GM18867 (cell line): ENCODE results near the gene PARP14.
"Not testable (repeated sequence)": the region's sequence is repeated elsewhere in the genome, so short reads cannot be mapped to it uniquely, and the experiment has no call there.

Experiments
- ATAC-seq: cut with Tn5 transposase; IDR thresholded peaks from one replicate; pipeline ENCODE4 v1.9.1; 2021; ENCODE audit warnings: mild to moderate bottlenecking, moderate library complexity; ENCODE audit not compliant: unreplicated experiment

PARP14 gene

DNA sequence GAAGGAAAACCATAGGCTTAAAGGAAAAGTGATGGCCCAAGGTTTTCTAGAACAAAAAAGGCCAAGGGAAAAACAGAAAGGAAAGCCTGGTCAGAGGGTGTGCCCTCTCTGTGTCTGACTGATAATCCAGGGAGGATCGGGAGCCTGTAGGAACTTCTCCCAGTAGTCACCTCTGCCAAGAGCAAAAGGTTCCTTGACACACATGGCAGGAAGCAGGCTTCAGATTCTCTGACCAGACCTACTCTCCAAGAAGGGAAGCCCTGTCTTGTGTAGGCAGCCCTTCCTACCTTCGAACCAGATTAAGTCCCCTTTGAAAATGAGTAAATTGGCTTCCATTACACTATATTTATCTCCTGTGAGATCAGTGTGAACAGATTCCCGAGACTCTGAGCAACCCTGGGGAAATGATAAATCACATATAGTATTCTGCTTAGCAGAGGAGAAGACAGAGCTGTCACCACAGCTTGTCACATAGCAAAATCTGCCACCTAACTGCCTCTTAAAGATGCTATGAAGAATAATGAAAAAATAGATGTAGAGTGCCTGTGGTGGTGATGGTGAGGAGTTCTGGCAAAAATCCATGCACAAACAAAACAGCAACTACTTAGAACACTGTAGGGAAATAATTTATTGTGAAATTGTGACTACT lies 38.8 kb downstream of the PARP14 start:
- ATAC-seq, result no peak

DNA sequence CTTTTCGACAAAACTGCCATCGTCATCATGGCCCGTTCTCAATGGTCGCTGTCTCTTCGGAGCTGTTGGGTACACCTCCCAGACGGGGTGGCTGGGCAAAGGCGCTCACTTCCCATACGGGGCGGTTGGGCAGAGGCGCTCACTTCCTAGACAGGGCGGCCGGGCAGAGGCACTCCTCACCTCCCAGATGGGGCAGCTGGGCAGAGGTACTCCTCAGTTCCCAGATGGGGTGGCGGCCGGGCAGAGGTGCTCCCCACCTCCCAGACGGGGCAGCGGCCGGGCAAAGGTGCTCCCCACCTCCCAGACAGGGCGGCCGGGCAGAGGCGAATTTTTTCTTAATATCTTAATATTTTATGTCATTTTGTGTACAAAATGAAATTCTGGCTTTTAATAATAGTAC lies 44.5 kb downstream of the PARP14 start:
- no peak for ATAC-seq

DNA sequence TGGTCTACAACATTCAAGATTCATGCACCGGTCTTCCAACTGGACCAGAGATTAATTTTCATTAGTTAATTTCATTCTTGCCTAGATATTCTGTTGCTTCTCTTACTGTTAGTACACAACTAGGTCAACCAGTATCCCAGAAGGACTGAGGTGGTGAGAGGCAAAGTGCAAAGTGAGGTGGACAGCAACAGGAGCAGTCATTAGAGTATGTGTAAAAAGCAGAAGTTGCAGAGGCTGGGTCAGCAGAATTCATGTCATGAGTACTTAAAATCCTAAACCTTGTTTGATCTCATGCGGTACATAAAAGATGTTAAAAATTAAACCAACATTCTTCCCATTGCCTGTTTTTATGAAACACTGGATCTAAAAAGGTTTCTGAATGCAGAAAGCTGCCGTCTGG lies 46.7 kb downstream of the PARP14 start:
- no peak for ATAC-seq

DNA sequence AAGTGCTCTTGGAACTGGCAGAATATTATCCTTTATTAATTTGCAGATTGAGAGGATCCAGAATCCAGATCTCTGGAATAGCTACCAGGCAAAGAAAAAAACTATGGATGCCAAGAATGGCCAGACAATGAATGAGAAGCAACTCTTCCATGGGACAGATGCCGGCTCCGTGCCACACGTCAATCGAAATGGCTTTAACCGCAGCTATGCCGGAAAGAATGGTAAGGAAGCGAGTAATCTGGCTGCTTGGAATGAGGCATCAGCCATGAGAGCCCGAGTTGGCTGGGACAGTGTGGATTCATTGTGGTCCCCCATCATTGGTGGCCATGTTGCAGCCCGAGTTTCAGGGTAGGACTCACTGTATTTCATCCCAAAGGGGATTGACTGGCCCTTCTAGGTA lies 47.1 kb downstream of the PARP14 start:
- no peak for ATAC-seq

DNA sequence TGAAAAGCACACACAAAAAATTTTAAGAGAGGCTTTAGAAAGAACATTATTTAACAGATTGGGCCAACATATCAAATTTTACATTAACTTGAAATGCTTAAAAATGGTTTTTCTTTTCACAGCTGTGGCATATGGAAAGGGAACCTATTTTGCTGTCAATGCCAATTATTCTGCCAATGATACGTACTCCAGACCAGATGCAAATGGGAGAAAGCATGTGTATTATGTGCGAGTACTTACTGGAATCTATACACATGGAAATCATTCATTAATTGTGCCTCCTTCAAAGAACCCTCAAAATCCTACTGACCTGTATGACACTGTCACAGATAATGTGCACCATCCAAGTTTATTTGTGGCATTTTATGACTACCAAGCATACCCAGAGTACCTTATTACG lies 47.5 kb downstream of the PARP14 start:
- no peak for ATAC-seq

DNA sequence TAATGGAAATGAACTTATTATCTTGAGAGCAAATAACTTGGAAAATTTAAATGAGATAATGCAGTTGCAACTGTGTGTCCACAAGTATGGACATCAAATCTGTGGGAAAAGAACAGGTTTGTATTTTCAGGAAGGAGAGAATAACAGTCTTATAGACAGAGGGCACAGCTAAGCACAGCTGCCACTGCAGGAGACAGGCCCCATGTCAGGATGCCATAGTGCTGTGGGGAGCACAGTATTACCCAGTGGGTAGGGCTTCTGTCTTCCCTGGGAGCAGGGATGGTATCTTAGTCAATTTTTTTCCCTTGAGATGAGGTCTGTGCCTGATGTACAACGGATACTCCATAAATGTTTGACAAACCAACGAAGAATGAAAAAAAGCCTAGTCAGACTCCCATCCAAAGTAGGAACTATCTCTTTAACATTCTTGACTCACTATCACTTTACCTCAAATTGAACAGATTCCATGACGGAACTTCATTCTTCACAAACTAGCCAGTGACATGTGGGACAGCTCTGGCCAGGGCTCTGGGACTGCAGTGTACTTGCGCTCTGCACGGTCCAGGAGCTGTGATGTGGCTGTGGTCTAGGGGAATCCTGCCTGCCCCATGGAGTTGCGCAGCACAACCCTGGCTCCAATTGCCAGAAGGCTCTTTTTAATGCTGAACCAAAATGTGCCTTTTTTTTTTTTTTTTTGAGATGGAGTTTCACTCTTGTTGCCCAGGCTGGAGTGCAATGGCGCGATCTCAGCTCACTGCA lies 48.3 kb downstream of the PARP14 start:
- no peak for ATAC-seq

DNA sequence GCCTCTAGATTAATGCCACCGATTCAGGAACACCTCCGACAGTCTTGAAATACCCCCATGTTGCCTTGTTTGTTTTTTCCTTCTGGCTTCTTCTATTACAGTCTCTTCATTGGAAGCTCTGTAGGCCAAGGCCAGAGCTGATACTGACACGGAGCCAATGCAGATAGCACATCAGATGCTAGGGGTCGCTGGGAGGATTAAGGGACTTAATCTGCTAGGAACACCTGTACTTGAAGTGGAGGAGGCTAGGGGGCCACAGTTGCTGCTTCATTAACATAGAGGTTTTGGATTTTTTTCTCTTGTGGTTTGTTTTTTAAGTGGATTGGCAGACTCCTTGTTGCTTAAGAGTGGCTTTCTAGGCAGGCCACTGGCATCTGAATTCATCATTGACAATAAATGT lies 49.6 kb downstream of the PARP14 start:
- ATAC-seq, result no peak

DNA sequence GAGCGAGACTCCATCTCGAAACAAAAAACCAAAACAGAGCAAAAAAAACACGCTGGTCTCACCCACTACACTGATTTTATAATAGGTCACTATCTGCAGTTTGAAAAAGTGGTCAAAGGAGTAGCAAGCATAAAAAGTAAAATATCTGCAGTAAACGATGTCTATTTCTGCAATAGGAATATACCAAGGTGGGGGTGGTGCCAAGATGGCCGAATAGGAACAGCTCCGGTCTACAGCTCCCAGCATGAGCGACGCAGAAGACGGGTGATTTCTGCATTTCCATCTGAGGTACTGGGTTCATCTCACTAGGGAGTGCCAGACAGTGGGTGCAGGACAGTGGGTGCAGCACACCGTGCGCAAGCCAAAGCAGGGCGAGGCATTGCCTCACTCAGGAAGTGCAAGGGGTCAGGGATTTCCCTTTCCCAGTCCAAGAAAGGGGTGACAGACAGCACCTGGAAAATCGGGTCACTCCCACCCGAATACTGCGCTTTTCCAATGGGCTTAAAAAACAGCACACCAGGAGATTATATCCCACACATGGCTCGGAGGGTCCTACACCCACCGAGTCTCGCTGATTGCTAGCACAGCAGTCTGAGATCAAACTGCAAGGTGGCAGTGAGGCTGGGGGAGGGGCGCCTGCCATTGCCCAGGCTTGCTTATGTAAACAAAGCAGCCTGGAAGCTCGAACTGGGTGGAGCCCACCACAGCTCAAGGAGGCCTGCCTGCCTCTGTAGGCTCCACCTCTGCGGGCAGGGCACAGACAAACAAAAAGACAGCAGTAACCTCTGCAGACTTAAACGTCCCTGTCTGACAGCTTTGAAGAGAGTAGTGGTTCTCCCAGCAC lies 52.3 kb downstream of the PARP14 start:
- not testable (repeated sequence) for ATAC-seq

DNA sequence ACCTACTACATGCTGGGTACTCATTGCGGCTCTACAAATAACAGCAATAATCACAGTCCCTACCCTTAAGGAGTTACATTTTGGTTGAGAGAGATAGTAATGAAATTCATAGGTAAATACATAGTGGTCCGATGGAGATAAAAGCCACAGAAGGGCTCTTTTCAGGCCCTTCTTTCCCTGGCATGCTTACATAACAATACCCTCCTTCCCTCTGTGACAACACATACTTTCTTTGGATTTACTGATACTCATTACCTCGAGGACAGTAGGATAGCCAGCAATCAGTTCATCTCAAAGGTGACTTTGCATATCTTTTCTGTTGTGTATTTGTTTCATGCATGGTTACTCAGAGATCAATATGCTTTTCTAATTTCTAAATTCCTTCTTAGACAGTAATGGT lies 58.5 kb downstream of the PARP14 start:
- ATAC-seq, result no peak

DNA sequence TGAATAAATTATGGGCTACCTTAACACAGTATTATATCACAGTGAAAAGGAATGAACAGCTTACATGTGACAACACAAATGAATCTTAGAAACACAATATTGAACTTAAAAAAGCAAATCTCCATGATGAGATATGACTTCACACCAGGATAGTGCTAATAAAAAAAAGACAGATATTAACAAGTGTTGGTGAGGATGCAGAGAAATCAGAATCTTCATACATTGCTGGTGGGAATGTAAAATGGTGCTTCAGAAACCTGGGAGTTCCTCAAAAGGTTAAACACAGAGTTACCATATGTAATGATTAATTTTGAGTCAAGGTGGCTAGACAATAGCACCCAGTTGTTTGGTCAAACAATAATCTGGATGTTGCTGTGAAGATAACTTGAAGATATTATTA lies 61.6 kb downstream of the PARP14 start:
- no peak for ATAC-seq

DNA sequence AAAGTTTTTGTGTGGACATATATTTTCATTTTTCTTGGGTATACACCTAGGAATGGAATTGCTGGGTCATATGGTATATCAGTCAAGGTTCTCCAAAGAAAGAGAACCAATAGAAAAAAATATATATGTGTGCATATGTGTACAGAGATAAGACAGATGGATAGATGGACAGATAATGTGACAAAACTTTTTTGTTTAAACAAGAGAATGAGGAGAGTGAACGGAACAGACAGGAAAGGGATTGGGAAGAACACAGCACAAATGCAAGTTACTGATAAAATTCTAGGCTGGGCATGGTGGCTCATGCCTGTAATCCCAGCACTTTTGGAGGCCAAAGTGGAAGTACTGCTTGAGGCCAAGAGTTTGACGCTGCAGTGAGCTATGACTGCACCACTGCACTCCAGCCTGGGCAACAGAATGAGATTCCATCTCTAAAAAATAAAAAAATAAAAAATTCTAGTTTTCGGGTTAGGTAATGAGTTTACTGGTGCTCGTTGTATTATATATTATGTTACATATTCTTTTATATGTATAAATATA lies 63.0 kb downstream of the PARP14 start:
- no peak for ATAC-seq

DNA sequence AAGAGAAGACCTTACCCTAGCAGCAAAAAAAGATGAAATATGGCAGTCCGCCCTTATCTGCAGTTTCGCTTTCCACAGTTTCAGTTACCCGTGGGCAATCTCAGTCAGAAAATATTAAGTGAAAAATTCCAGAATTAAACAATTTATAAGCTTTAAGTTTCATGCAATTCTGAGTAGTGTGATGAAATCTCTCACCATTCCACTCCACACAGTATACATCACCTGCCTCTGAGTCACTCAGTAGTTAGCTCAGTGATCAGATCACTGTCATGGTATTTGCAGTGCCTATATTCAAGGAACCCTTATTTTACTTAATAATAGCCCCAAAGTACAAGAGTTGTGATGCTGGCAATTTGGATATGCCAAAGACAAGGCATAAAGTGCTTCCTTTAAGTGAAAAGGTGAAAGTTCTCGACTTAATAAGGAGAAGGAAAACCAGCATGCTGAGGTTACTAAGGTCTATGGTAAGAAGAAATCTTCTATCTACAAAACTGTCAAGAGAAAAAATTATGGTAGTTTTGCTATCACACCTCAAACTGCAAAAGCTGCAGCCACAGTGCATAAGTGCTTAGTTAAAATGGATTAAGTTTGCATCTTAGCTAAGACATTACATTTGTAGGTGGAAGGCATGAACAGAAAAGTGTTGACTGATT lies 64.9 kb downstream of the PARP14 start:
- ATAC-seq, result no peak

DNA sequence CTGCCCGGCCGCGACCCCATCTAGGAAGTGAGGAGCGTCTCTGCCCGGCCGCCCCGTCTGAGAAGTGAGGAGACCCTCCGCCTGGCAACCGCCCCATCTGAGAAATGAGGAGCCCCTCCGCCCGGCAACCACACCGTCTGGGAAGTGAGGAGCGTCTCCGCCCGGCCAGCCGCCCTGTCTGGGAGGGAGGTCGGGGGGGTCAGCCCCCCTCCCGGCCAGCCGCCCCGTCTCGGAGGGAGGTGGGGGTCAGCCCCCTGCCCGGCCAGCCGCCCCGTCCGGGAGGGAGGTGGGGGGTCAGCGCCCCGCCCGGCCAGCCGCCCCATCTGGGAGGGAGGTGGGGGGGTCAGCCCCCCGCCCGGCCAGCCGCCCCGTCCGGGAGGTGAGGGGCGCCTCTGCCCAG lies 66.7 kb downstream of the PARP14 start:
- not testable (repeated sequence) for ATAC-seq

DNA sequence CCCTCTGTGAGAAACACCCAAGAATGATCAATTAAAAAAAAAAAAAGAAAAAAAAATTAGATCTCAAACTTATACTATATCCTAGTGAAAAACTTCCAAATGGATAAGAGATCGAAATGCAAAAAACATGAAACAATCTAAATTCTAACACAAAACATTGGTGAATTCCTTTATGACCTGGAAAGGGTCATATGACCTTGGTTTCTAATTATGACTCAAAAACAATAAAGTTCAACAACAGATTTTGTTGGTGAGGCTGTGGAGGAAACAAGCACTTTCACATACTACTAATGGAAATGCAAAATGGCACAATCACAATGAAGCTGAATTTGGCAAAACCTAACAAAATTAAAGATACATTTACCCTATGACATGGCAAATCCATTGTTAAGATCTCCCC lies 67.7 kb downstream of the PARP14 start:
- ATAC-seq, result no peak

DNA sequence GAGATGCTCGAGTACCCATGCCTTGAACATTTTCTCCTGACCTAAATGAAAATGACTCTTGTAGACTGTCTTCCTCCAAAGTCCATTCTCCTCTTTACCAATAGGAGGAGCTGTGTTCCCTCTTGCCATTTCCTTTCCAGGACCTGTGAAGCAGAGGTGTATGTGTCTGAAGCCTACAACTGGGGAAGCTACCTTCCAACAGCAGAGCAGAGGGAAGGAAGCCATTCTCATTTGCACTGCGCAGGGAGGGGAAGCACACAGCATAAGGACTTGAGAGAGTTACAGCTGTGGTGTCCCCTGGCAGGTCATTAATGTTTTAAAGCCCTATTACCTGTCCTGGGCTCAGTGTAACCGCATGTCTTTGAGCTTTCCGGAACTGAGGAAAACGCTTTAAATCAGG lies 74.3 kb downstream of the PARP14 start:
- ATAC-seq, result peak; percentile 60

DNA sequence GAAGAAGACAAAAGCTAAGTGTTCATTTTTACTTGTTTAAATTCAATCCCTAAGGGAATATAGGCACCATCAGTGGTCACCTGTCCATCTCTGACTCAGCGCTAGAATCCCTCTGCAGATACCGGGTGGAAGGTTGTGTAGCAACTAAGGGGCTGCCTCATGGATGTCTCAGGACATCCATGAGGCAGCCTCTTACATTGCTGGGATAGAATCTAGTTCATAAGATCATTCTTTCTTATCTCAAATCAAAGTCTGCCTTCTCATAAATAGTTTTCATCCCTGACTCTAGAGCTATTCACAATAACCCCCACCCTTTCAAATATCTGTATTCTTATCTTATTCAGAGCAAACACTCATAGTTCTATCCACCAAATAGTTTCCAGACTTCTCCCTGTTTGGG lies 74.9 kb downstream of the PARP14 start:
- no peak for ATAC-seq

DNA sequence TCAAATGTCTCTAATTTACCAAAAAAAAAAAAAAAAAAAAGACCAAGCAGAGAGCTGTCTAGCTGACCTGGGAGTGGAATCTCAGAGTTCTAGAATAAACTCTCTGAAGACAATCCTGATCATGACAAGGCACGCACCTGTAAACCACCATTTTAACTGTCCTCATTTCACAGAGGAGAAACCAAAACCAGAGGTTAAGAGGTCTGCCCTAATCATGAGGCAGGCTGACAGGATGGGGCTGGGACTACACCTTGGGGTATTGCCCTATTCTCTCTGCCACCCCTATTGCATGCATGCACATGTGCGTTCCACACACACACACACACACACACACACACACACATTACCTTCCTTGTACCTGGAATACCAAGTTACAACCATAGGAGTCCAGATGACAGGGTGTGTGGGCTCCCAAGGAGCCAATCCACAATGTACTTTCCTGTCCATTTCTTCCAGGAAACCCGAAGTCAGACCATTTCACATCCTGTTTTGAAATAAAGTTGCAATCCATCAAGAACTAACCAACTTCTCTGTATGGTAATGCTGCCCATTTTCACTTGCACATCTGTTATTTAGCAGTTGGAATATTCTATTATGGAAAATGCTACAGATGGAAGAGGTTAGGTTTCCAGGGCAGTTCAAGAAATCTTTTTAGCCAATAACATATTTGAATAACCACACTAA lies 78.4 kb downstream of the PARP14 start:
- no peak for ATAC-seq

DNA sequence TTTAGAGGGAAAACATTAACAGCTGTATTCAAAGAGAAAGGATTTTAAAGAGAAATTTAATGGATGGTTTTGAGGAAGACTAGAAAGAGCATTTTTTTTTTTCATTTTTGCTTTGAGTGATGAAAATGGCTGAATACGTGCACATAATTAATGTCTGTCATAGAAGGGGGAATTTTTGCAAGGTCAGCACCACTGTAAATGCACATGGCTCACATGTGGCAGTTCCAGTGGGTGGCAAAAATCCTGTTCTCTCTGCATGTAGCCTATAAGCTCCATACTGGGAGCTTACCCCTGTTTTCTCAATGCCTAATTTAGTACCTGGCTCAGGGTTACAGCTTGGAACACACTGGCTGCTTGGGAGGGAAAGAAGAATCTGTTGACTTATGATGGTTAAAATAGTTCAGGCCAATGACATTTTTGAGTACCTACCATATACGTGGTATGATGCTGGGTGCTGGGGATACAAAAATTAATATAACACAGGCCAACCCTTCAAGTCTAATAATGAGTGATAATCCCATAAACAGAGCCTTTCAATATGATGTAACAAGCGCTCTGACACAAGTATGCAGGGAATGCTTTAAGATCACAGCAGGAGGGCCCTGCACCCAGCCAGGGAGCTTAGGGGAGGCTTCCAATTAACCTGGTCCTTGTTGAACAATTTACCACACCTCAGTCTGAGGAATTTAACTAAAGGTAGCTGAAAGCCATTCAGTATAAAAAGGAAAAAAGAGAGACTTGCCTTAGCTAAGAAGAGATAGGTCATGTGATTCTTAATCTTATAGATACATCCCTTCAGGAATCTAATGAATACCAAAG lies 80.0 kb downstream of the PARP14 start:
- no peak for ATAC-seq

DNA sequence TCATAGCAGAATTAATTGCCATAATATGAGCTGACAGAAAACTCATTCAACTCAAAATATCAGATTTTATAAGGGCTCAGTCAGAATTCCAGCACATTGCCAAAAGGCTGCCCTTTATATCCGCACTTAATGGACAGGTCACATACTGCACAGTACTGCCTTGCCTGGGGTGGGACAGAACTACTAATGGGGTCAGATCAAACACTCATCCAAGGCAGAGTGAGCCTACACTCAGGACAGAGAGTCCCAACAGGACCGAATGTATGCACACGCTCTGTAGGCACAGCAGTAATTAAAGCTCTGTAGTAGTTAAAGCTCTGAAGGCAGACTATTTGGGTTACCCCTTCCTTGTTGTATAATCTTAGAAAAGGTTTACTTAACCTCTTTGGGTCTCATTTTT lies 85.8 kb downstream of the PARP14 start:
- ATAC-seq, result no peak
